NCI-H187 (cell line): Measurements from ENCODE around the gene AP3B1.
"Not testable (repeated sequence)": the region's sequence is repeated elsewhere in the genome, so short reads cannot be mapped to it uniquely, and the experiment has no call there.

ENCODE experiments used
- DNase-seq, 2 experiments: peaks; one replicate each; lab custom pipeline; 2025; lab: John Stamatoyannopoulos, UW

The AP3B1 gene

GRCh38 chr5:78137290-78137689, 157.2 kb downstream of the AP3B1 start:
- DNase-seq = no peak

GRCh38 chr5:78133423-78133822, 161.1 kb downstream of the AP3B1 start:
- no peak for DNase-seq

GRCh38 chr5:78132507-78132906, 162.0 kb downstream of the AP3B1 start:
- no peak for DNase-seq

- DNase-seq = no peak
Measured at GRCh38 chr5:78129597-78129996, 164.9 kb downstream of the AP3B1 start.

GRCh38 chr5:78127875-78128274, 166.6 kb downstream of the AP3B1 start:
- no peak for DNase-seq

GRCh38 chr5:78126536-78126935, 168.0 kb downstream of the AP3B1 start:
- no peak for DNase-seq

GRCh38 chr5:78116167-78116566, 178.3 kb downstream of the AP3B1 start:
- no peak for DNase-seq

GRCh38 chr5:78113689-78114264, 180.7 kb downstream of the AP3B1 start:
- DNase-seq = no peak

GRCh38 chr5:78112931-78113330, 181.6 kb downstream of the AP3B1 start:
- no peak for DNase-seq

- DNase-seq = no peak
Measured at GRCh38 chr5:78109891-78110324, 184.6 kb downstream of the AP3B1 start.

- no peak for DNase-seq
Measured at GRCh38 chr5:78108564-78108963, 185.9 kb downstream of the AP3B1 start.

GRCh38 chr5:78103232-78103918, 191.1 kb downstream of the AP3B1 start:
- DNase-seq = no peak

GRCh38 chr5:78102500-78102899, 192.0 kb downstream of the AP3B1 start:
- DNase-seq = no peak

GRCh38 chr5:78095125-78095524, 199.4 kb downstream of the AP3B1 start:
- DNase-seq = no peak

- no peak for DNase-seq
Measured at GRCh38 chr5:78090002-78090401, 204.5 kb downstream of the AP3B1 start.

GRCh38 chr5:78078858-78079257, 215.6 kb downstream of the AP3B1 start:
- no peak for DNase-seq

- no peak for DNase-seq
Measured at GRCh38 chr5:78077369-78078068, 217.0 kb downstream of the AP3B1 start.

- no peak for DNase-seq
Measured at GRCh38 chr5:78076351-78076750, 218.1 kb downstream of the AP3B1 start.

- no peak for DNase-seq
Measured at GRCh38 chr5:78075301-78075700, 219.2 kb downstream of the AP3B1 start.

- DNase-seq = not testable (repeated sequence)
Measured at GRCh38 chr5:78070691-78071090, 223.8 kb downstream of the AP3B1 start.

GRCh38 chr5:78067581-78067980, 226.9 kb downstream of the AP3B1 start:
- not testable (repeated sequence) for DNase-seq

GRCh38 chr5:78066722-78067121, 227.8 kb downstream of the AP3B1 start:
- DNase-seq = not testable (repeated sequence)

- DNase-seq = no peak
Measured at GRCh38 chr5:78065663-78066062, 228.8 kb downstream of the AP3B1 start.
